Neuronal stem cell (in vitro differentiated cells): ENCODE data around the gene PLCB3.

Experiments used
- DNase-seq: peaks from one replicate; pipeline ENCODE4 v3.0.0-alpha.2; 2013; ENCODE audit warnings: low spot score
- H2AFZ ChIP-seq: one replicate; pipeline ENCODE4 v1.6.1; 2013; ENCODE audit warnings: mild to moderate bottlenecking, low read length, inconsistent platforms
- H2AK5ac ChIP-seq: 2 replicates; pipeline ENCODE4 v1.6.1; 2013; ENCODE audit warnings: low read depth, mild to moderate bottlenecking, inconsistent platforms, low read length, moderate library complexity, mixed read lengths
- H2BK120ac ChIP-seq: 2 replicates; pipeline ENCODE4 v1.6.1; 2013; ENCODE audit warnings: low read depth, mild to moderate bottlenecking, inconsistent platforms, low read length, moderate library complexity, mixed read lengths
- H2BK12ac ChIP-seq: one replicate; pipeline ENCODE4 v1.6.1; 2013; ENCODE audit warnings: low read length, inconsistent platforms
- H2BK15ac ChIP-seq: 2 replicates; pipeline ENCODE4 v1.6.1; 2013; ENCODE audit warnings: mild to moderate bottlenecking, low read length, inconsistent platforms, mixed read lengths
- H2BK5ac ChIP-seq: one replicate; pipeline ENCODE4 v1.6.1; 2013; ENCODE audit warnings: inconsistent platforms, mild to moderate bottlenecking, low read length, moderate library complexity
- H3K14ac ChIP-seq: one replicate; pipeline ENCODE4 v1.6.1; 2013; ENCODE audit warnings: low read length, inconsistent platforms
- H3K18ac ChIP-seq: 2 replicates; pipeline ENCODE4 v1.6.1; 2013; ENCODE audit warnings: low read length, inconsistent platforms
- H3K23ac ChIP-seq: 2 replicates; pipeline ENCODE4 v1.6.1; 2013; ENCODE audit warnings: low read depth, mild to moderate bottlenecking, mixed read lengths, low read length, inconsistent platforms; ENCODE audit not compliant: poor library complexity
- H3K27ac ChIP-seq: replicated peaks from 3 replicates; pipeline ENCODE4 v1.5.1; 2013; ENCODE audit warnings: low read length, inconsistent platforms
- H3K27me3 ChIP-seq, 3 experiments: 2 replicates each; pipeline ENCODE4 v1.6.1; 2013; ENCODE audit warnings: low read length in 3 of 3, mild to moderate bottlenecking in 2 of 3, inconsistent platforms in 1 of 3, low read depth in 1 of 3, mixed read lengths in 1 of 3, moderate library complexity in 1 of 3; ENCODE audit not compliant: control insufficient read depth in 3 of 3, insufficient read depth in 3 of 3
- H3K36me3 ChIP-seq, 2 donors: replicated peaks in 1 of 2; 2 replicates each; pipeline ENCODE4 v1.6.1; 2013; ENCODE audit warnings: low read length in 2 of 2; ENCODE audit not compliant: control insufficient read depth in 2 of 2, insufficient read depth in 2 of 2
- H3K4ac ChIP-seq: 2 replicates; pipeline ENCODE4 v1.6.1; 2013; ENCODE audit warnings: inconsistent platforms, mild to moderate bottlenecking, low read length, moderate library complexity
- H3K4me1 ChIP-seq, 2 donors: 1 replicate in 1 of 2; 2 replicates in 1 of 2; pipeline ENCODE4 v1.6.1; 2013; ENCODE audit warnings: low read length in 2 of 2, low read depth in 1 of 2; ENCODE audit not compliant: control insufficient read depth in 2 of 2, insufficient read depth in 1 of 2
- H3K4me2 ChIP-seq: one replicate; pipeline ENCODE4 v1.6.1; 2013; ENCODE audit warnings: mild to moderate bottlenecking, low read length, inconsistent platforms; ENCODE audit not compliant: insufficient read depth, poor library complexity, severe bottlenecking
- H3K4me3 ChIP-seq, 2 donors: 2 replicates each; pipeline ENCODE4 v1.5.1; 2013; ENCODE audit warnings: low read length in 2 of 2, mild to moderate bottlenecking in 2 of 2, inconsistent platforms in 1 of 2, moderate library complexity in 1 of 2
- H3K79me1 ChIP-seq: one replicate; pipeline ENCODE4 v1.6.1; 2013; ENCODE audit warnings: low read depth, mild to moderate bottlenecking, inconsistent platforms, low read length, moderate library complexity
- H3K9ac ChIP-seq: one replicate; pipeline ENCODE4 v1.6.1; 2013; ENCODE audit warnings: mild to moderate bottlenecking, low read depth, low read length, inconsistent platforms; ENCODE audit not compliant: poor library complexity
- H3K9me3 ChIP-seq, 2 donors: replicated peaks in 1 of 2; 2 replicates each; pipeline versions ENCODE3 to v1.6.1; 2013; ENCODE audit warnings: low read length in 2 of 2, mild to moderate bottlenecking in 2 of 2, inconsistent platforms in 1 of 2, low read depth in 1 of 2, mixed read lengths in 1 of 2, moderate library complexity in 1 of 2; ENCODE audit not compliant: control insufficient read depth in 2 of 2, insufficient read depth in 1 of 2
- H4K8ac ChIP-seq: one replicate; pipeline ENCODE4 v1.6.1; 2013; ENCODE audit warnings: low read depth, mild to moderate bottlenecking, inconsistent platforms, low read length, moderate library complexity
- H4K91ac ChIP-seq: one replicate; pipeline ENCODE4 v1.6.1; 2013; ENCODE audit warnings: low read length, low read depth, mild to moderate bottlenecking, inconsistent platforms; ENCODE audit not compliant: poor library complexity
- WGBS, 2 donors: extraction: QIAGEN DNeasy Blood & Tissue Kit; methylation state at CpG; one replicate each; pipeline ENCODE4 v1.1.7; 2013; ENCODE audit warnings: missing lambda C conversion rate in 2 of 2, mixed read lengths in 1 of 2; ENCODE audit not compliant: insufficient read length in 2 of 2, insufficient replicate concordance in 1 of 2; ENCODE audit errors: extremely low coverage in 2 of 2; 5-methylcytosine and 5-hydroxymethylcytosine counted together

PLCB3 gene

GRCh38 chr11:64229090-64229743, 22.1 kb upstream of the PLCB3 start:
- Histone ChIP-seq H2BK15ac (peak overlapping the region; percentile 43), H4K8ac (no peak overlapping the region), H2AFZ (no peak overlapping the region), H2BK5ac (no peak overlapping the region), H2BK120ac (no peak overlapping the region), H3K36me3 (peaks cover 0 to 9% of the 10 kb centered on the region in 2 donors), H3K23ac (peak overlapping the region; percentile 37), H2AK5ac (peak overlapping the region; percentile 83), H3K18ac (peak overlapping the region; percentile 15), H3K4me2 (no peak overlapping the region), H3K27me3 (peaks cover 0 to 27% (median 0%) of the 10 kb centered on the region in 3 experiments), H3K14ac (no peak overlapping the region), H4K91ac (no peak overlapping the region), H2BK12ac (no peak overlapping the region), H3K79me1 (peaks cover 3% of the 10 kb centered on the region), H3K9me3 (no peaks in the 10 kb centered on the region), H3K9ac (peak overlapping the region; percentile 73), H3K4ac (no peak overlapping the region), H3K4me3 (peak overlapping the region in 1 of 2 donors; percentile 72), H3K27ac (no peak overlapping the region), H3K4me1 (peaks cover 23 to 25% of the 10 kb centered on the region in 2 donors)
- WGBS, 2 donors: no CpG with 5 or more reads among the region's 12 CpGs
- no peak for DNase-seq

GRCh38 chr11:64229744-64230170, 21.6 kb upstream of the PLCB3 start:
- Histone ChIP-seq H3K79me1 (peaks cover 3% of the 10 kb centered on the region), H3K23ac (no peak overlapping the region), H2BK5ac (no peak overlapping the region), H3K18ac (no peak overlapping the region), H2AK5ac (peak overlapping the region; percentile 83), H2BK15ac (peak overlapping the region; percentile 43), H3K9me3 (no peaks in the 10 kb centered on the region), H3K4ac (no peak overlapping the region), H2AFZ (peak overlapping the region; percentile 91), H3K4me1 (peaks cover 23 to 25% of the 10 kb centered on the region in 2 donors), H4K8ac (no peak overlapping the region), H3K36me3 (peaks cover 0 to 5% of the 10 kb centered on the region in 2 donors), H3K14ac (no peak overlapping the region), H3K9ac (no peak overlapping the region), H3K4me2 (peak overlapping the region; percentile 59), H3K27ac (peak overlapping the region; percentile 45), H3K4me3 (peak overlapping the region; percentile 72 to 75), H2BK120ac (no peak overlapping the region), H4K91ac (no peak overlapping the region), H3K27me3 (peaks cover 0 to 27% (median 0%) of the 10 kb centered on the region in 3 experiments), H2BK12ac (no peak overlapping the region)
- no peak for DNase-seq
- WGBS, 2 donors: no CpG with 5 or more reads among the region's 13 CpGs

GRCh38 chr11:64230171-64230984, 21.0 kb upstream of the PLCB3 start, which contains the start of gene DNAJC4:
TSS of gene DNAJC4 (plus strand) at chr11:64230548. CDS start at chr11:64230855, 307 bp downstream.
- H4K8ac ChIP-seq: no peak within 1 kb of the TSS
- peak within 1 kb of the TSS; percentile 80 for H2BK15ac ChIP-seq
- peak within 1 kb of the TSS; percentile 94 for H3K18ac ChIP-seq
- peaks cover 0 to 32% (median 0%) of the 10 kb centered on the region in 3 experiments for H3K27me3 ChIP-seq
- H2BK5ac ChIP-seq: no peak within 1 kb of the TSS
- no peaks in the 10 kb centered on the region for H3K9me3 ChIP-seq
- H2BK120ac ChIP-seq: peak within 1 kb of the TSS; percentile 88
- H3K79me1 ChIP-seq: peaks cover 3% of the 10 kb centered on the region
- H3K14ac ChIP-seq: peak within 1 kb of the TSS; percentile 83
- no peak within 1 kb of the TSS for H4K91ac ChIP-seq
- H3K27ac ChIP-seq: peak within 1 kb of the TSS; percentile 45
- peak; percentile 95 for DNase-seq
- H3K4ac ChIP-seq: no peak within 1 kb of the TSS
- peak within 1 kb of the TSS; percentile 72 to 86 for H3K4me3 ChIP-seq
- peak within 1 kb of the TSS; percentile 95 for H3K9ac ChIP-seq
- peak within 1 kb of the TSS; percentile 83 for H2AK5ac ChIP-seq
- peaks cover 0 to 5% of the 10 kb centered on the region in 2 donors for H3K36me3 ChIP-seq
- H2BK12ac ChIP-seq: peak within 1 kb of the TSS; percentile 95
- H2AFZ ChIP-seq: peak within 1 kb of the TSS; percentile 91
- H3K4me1 ChIP-seq: peaks cover 18 to 21% of the 10 kb centered on the region in 2 donors
- no CpG with 5 or more reads among the region's 62 CpGs for WGBS, 2 donors
- peak within 1 kb of the TSS; percentile 90 for H3K23ac ChIP-seq
- peak within 1 kb of the TSS; percentile 59 for H3K4me2 ChIP-seq

- H3K23ac ChIP-seq: no peak overlapping the region
- H2BK12ac ChIP-seq: no peak overlapping the region
- no peak for DNase-seq
- H4K91ac ChIP-seq: no peak overlapping the region
- no peak overlapping the region for H3K14ac ChIP-seq
- peaks cover 18 to 20% of the 10 kb centered on the region in 2 donors for H3K4me1 ChIP-seq
- peak overlapping the region; percentile 95 for H3K9ac ChIP-seq
- peak overlapping the region; percentile 88 for H2BK120ac ChIP-seq
- no peak overlapping the region for H3K4ac ChIP-seq
- peak overlapping the region; percentile 59 for H3K4me2 ChIP-seq
- peaks cover 0 to 36% (median 0%) of the 10 kb centered on the region in 3 experiments for H3K27me3 ChIP-seq
- H3K9me3 ChIP-seq: no peaks in the 10 kb centered on the region
- no peak overlapping the region for H2BK5ac ChIP-seq
- H3K18ac ChIP-seq: peak overlapping the region; percentile 94
- H2AK5ac ChIP-seq: no peak overlapping the region
- H3K27ac ChIP-seq: no peak overlapping the region
- WGBS, 2 donors: no CpG with 5 or more reads among the region's 8 CpGs
- no peak overlapping the region for H4K8ac ChIP-seq
- H3K36me3 ChIP-seq: peaks cover 0 to 5% of the 10 kb centered on the region in 2 donors
- H3K79me1 ChIP-seq: peaks cover 6% of the 10 kb centered on the region
- H3K4me3 ChIP-seq: peak overlapping the region; percentile 72 to 86
- peak overlapping the region; percentile 91 for H2AFZ ChIP-seq
- H2BK15ac ChIP-seq: no peak overlapping the region
These were observed 20.4 kb upstream of the PLCB3 start for GRCh38 chr11:64230985-64231365.
